HG03442 (cell line): ENCODE measurements around the gene ATP6V0D1.

Experiments
- ATAC-seq: cut with Tn5 transposase; IDR thresholded peaks from one replicate; pipeline ENCODE4 v1.9.1; 2021; ENCODE audit warnings: mild to moderate bottlenecking, moderate library complexity; ENCODE audit not compliant: unreplicated experiment

Gene ATP6V0D1

DNA sequence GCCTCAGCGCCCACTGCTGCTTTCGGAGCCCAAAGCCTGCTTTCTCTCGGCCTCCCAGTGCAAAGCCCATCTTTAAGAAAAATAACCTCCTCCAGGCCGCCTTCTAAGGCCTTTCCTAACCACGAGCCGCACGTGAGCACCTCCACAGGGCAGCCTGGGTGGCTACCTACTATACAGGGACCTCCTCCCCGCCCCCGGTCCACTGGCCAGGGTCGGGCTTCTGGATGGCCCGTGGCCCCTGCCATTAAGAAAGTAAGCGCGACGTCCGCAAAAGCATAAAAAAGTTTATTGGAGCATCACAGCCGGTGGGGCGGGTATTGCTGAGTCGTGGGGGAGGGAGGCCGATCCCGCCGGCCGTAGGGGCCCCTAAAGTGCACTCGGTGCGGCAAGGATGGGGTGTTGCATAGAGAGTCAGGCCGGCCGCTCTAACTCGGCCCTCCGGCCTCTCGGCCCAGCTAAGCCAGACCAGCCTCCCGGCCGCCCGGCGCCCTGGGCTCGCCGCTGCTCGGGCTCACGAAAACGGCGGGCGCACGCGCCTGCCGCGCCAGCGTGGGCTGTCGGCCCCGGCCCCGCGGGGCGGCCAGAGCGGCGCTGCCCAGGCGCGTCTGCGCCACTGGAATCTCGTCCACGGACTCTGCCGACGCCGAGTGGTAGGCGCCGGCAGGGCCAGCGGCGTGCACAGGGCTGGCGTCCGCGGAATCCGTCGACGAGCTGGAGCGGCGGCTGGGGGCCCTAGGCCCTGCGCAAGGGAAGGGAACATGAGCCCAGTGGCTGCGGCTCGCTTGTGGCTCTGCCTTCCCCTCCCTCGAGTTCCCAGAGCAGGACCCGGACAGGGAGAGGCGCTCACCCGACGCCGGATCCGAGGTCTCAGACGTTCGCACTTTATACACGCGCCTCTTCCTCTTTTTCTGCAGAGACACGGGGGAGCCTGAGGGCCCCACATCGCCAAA is 86.5 kb downstream of the ATP6V0D1 start:
- ATAC-seq, result no peak

DNA sequence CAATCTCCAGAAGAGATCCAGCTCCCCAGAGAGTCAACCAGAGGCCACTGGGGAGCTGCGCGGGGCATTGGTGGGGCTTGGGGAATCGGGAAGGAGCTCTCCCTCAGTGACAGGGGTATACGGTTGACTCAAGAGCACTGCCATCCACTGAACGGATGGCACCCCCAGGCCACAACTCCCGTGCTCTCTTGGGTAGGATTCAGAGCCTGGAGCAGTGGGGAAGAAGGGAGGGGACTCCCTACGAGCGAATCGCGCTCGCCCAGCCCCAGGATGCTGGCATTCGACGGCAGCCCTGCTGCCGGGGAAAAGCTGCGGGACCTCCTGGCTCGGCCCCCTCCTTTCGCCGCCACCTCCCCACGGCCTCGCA is 87.2 kb downstream of the ATP6V0D1 start:
- no peak for ATAC-seq

DNA sequence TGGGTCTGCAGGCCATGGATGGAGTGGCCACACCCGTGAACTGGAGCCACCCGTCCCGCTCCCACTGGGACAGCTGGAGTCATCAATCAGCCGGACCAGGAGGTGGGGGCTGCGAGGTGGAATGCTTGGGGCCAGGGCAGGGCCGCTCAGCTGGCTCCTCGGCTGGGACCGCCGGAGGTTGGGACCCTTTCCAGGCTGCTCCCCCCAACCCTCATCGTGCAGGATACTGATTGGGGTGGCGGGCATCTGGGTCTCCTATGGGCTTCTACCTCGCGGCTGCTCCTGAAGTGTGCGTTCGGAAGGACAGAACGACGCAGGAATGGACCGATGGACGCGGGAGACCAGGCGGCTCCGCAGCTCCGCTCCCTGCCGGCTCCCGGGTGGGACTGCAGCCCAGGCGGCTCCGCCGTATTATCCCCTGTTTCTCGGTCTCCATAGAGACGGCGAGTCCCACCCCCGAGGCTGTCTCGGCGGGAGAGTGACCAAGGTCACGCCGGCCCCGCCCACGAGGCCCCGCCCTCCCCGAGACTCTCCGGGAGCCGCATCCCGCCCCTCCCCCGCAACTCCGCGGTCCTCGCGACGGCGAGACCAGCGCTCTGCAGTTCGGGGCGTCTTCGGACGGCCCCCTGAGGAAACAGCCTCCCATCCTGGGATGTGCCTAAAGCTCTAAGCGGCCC is 87.7 kb downstream of the ATP6V0D1 start, which contains the start of gene TPPP3:
TSS of gene TPPP3 (minus strand) at position 388 of the 677 bp plus-strand sequence. CDS start 2,387 bp downstream, outside the sequence.
- no peak for ATAC-seq

DNA sequence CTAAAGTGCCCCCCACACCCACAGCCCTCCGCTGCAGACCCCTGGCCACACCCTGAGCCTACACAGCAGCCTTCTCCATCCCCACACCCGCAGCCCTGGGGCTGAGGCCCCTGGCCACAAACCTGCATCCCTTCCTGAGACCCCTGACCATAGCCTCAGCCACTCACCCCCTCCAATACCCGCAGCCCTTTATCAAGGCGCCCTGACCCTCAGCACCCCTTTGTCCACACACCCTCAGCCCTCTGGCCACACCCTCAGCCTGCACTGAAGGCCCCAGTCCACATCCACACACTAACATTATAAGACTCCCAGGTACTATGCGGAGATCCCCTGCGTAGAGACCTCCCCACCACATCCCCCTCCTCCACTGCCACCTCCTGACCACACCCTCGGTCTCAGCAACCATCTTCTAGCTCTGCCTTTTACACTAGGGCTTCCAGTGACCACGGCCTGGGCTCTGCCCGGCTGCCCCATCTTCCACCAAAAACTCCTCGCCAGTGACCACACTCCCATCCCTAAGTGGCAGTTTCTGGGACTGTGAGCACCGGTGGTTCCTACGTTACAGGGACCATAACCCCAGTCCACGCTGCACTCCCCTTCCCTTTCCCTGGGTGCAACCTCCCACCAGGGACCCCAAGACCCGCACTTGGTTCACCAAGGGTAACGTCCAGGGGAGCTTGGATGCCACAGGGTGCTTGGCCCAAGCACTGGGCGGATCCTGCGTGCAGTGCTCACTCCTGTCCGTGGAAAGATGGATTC is 88.5 kb downstream of the ATP6V0D1 start:
- no peak for ATAC-seq

DNA sequence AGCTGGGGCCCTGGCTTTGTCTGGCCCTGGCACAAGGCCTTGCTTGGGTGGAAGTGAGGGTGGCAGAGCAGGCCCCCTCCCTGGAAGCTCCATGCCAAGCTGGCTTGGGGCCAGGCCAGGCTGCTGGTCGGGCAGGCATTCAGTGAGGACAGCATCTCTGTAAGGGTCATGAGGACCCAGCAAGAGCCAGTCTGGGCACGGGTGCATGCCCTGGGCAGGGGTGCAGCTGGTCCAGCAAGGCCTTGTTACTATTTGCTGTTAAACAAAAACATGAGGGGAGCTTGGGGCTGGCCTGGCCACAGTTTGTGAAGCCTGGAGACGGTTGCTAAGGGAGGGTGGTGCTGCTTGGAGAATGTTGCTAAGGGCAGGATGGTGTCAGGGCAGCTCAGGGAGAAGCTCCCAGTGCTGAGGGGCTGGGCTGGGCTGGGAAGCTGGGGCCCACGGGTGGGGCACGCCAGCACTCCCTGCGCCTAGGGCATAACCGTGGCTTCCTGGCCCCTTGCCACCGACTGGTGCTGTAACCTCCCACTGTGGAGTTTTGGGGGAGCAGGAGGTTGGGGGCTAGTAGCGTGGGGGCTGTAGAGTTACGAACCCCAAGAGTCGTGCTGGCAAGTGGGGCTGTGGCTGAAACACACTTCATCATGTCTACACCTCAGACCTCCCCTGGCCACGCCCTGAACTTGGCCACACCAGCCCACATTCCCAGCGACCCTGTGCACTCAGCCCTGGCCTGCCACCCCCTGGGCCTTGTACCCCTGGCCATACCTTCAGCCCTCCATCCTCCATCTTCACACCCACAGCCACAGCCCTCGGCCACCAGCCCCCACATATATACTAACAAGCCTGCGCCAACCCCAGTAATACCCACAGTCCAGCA is 89.3 kb downstream of the ATP6V0D1 start:
- no peak for ATAC-seq

DNA sequence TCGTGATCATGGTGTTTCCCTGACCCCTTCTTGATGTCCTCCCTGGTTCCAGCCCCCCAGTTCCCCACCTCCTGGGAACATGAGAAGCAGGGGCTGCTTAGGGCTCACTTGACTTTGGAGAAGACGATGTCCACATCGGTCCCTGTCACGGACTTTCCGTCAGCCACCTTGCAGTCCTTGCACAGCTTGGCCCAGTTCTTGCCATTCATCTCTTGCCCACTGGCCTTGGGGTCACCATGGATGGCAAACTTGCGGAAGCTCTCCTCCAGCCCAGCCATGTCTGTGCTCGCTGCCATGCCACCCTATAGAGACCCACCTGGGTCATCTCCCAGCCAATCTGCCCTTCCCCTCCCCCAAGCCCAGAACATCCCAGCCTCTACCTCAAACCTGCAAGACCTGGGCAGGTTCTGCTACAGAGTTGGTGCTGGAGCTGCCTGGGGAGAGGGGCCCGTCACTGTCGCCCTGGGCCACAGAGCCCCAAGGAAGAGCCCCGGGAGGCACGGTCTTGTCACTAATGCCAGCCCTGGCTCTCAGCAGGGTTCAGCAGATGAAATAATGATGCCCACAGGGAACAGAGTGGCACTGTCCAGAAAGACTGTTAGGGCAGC is 90.0 kb downstream of the ATP6V0D1 start:
- ATAC-seq, result no peak

DNA sequence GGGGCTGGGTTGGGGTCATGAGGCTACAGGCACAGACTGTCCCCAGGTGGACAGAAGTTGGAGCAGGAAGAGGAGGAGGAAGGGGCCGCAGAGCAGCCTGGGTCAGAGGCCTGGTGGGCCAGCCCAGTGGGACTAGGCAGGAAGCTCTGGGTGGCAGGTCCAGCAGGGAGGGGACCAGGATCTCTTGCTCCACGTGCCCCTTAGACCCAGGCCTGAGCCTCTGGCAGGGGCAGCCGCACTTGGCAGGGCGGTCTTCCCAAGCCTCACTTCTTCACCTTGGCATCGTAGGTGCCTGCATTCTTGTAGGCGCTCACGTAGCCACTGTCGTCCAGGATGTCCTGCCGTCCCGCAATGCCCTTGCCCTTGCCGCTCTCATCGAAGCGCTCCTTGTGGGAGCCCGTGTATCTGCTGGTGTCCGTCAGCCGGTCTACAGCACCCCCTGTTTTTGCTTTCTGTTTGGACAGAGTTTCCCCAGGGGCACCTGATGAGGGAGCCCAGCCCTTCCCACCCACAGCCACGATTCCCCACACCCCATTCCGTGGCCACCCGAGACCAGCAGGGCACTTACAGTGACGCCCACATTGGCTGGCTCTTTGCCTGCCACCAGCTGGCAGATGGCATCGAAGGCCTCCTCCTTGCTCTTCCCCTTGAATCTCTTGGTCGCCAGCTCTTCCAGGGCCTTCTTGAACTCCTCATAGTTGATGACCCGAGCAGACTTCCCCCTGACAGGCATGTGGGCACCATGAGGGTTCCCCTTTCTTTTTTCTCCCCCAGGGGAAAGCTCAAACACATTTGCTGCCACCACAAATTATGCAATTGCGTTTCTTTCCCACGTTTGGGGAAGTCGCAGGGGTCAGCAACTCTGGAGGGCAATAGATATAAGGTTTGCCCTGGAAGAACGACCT is 90.8 kb downstream of the ATP6V0D1 start:
- no peak for ATAC-seq

DNA sequence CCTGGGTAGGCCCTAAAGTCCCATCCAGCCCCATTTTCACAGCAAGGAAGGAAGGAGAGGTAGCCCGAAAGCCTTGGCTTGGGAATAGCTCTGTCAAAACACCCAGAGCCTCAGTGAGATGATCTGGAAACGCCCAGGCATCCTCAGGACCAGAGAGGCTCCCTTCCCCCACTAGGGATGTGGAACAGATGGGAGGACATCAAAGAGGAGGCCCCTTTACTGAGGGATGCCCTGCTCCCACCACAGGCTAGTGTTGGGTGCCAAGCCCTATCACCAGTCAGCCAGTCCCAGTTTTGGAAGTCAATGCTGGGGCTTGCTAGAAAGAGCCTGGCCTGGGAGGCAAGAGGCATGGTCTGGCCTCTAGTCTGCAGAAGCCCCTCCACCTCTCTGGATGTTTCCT is 92.4 kb downstream of the ATP6V0D1 start:
- ATAC-seq, result no peak

DNA sequence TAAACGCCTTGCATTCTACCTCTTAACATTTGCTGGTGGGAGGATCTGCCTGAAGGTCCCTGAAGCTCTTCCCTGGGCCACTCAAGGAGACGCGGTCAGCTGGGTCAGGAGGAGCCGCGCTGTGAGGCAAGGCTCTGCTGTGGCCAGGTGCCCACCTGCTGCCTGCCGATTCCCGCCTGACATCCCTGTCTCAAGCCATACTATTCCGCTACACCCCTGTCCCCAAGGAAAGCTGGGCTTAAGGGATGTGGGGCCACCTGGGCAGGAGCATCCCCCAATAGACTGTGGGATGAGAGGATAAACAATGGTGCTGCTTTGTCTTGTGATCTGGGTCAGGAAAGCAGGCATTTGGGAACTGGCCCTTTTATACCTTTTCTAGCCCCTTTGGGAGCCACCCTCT is 92.8 kb downstream of the ATP6V0D1 start:
- no peak for ATAC-seq
